Measurements from ENCODE around the gene FAM53A. TPM values are rescaled to one million over a fixed set of nuclear protein-coding genes. Genes with fewer than 3 reads are reported as not detected.

Gene FAM53A
- total RNA-seq, 1 donor from 2014 or later, result 5.2 TPM

GRCh38 chr4:1593881-1594345, 90.2 kb downstream of the FAM53A start:
- no peak for DNase-seq (ENCODE audit: low read depth)
- TF ChIP-seq CTCF (IDR thresholded peaks at IDR 0.05; ENCODE audit: insufficient read depth, low read length, poor library complexity, severe bottlenecking), result no peak
- Histone ChIP-seq H3K27me3 (ENCODE audit: control insufficient read depth, insufficient read depth, low read length) (peaks cover 20% of the 10 kb centered on the region), H3K36me3 (ENCODE audit: control insufficient read depth, insufficient read depth, low read length) (no peaks in the 10 kb centered on the region), H3K4me3 (ENCODE audit: low read depth, low read length) (no peak overlapping the region)

GRCh38 chr4:1593458-1593857, 90.7 kb downstream of the FAM53A start:
- Histone ChIP-seq H3K4me3 (ENCODE audit: low read depth, low read length) (no peak overlapping the region), H3K27me3 (ENCODE audit: control insufficient read depth, insufficient read depth, low read length) (peaks cover 20% of the 10 kb centered on the region), H3K36me3 (ENCODE audit: control insufficient read depth, insufficient read depth, low read length) (no peaks in the 10 kb centered on the region)
- TF ChIP-seq CTCF (IDR thresholded peaks at IDR 0.05; ENCODE audit: insufficient read depth, low read length, poor library complexity, severe bottlenecking), result no peak
- DNase-seq (ENCODE audit: low read depth), result no peak

GRCh38 chr4:1592709-1593417, 91.2 kb downstream of the FAM53A start:
- no peak overlapping the region for H3K4me3 ChIP-seq (ENCODE audit: low read depth, low read length)
- no peak for DNase-seq (ENCODE audit: low read depth)
- TF ChIP-seq CTCF (IDR thresholded peaks at IDR 0.05; ENCODE audit: insufficient read depth, low read length, poor library complexity, severe bottlenecking), result no peak
- H3K36me3 ChIP-seq (ENCODE audit: control insufficient read depth, insufficient read depth, low read length), result no peaks in the 10 kb centered on the region
- peaks cover 22% of the 10 kb centered on the region for H3K27me3 ChIP-seq (ENCODE audit: control insufficient read depth, insufficient read depth, low read length)

- Histone ChIP-seq H3K4me3 (ENCODE audit: low read depth, low read length) (no peak overlapping the region), H3K36me3 (ENCODE audit: control insufficient read depth, insufficient read depth, low read length) (no peaks in the 10 kb centered on the region), H3K27me3 (ENCODE audit: control insufficient read depth, insufficient read depth, low read length) (peaks cover 22% of the 10 kb centered on the region)
- DNase-seq (ENCODE audit: low read depth), result no peak
- TF ChIP-seq CTCF (IDR thresholded peaks at IDR 0.05; ENCODE audit: insufficient read depth, low read length, poor library complexity, severe bottlenecking), result no peak
Measured at GRCh38 chr4:1592068-1592708, 91.9 kb downstream of the FAM53A start.

GRCh38 chr4:1591107-1591506, 93.0 kb downstream of the FAM53A start:
- no peak for DNase-seq (ENCODE audit: low read depth)
- TF ChIP-seq CTCF (IDR thresholded peaks at IDR 0.05; ENCODE audit: insufficient read depth, low read length, poor library complexity, severe bottlenecking), result no peak
- peaks cover 22% of the 10 kb centered on the region for H3K27me3 ChIP-seq (ENCODE audit: control insufficient read depth, insufficient read depth, low read length)
- no peak overlapping the region for H3K4me3 ChIP-seq (ENCODE audit: low read depth, low read length)
- H3K36me3 ChIP-seq (ENCODE audit: control insufficient read depth, insufficient read depth, low read length), result no peaks in the 10 kb centered on the region

Data from kidney epithelial cell (primary cell).